Liver (tissue), 3 donors: ENCODE results near the gene ESRRB.

Experiments used
- GABPA ChIP-seq, 2 donors: IDR thresholded peaks in 1 of 2; conservative IDR thresholded peaks in 1 of 2; 2 replicates each; pipeline ENCODE4 v1.6.1; 2016; ENCODE audit warnings: antibody characterized with exemption in 2 of 2, mild to moderate bottlenecking in 1 of 2, moderate library complexity in 1 of 2
- JUND ChIP-seq, 2 donors: IDR thresholded peaks; 2 replicates each; pipeline ENCODE4 v1.6.1; 2016; ENCODE audit warnings: antibody characterized with exemption in 2 of 2
- RAD21 ChIP-seq, 2 donors: IDR thresholded peaks; 2 replicates each; pipeline ENCODE4 v1.6.1; 2016; ENCODE audit warnings: antibody characterized with exemption in 2 of 2, mild to moderate bottlenecking in 2 of 2
- TAF1 ChIP-seq: conservative IDR thresholded peaks from 2 replicates; pipeline ENCODE4 v1.6.1; 2016; ENCODE audit warnings: antibody characterized with exemption, mild to moderate bottlenecking
- YY1 ChIP-seq: IDR thresholded peaks from 2 replicates; pipeline ENCODE4 v1.6.1; 2016; ENCODE audit warnings: antibody characterized with exemption, mild to moderate bottlenecking
- TF ChIP-seq, protein P1 (sequence below): fragments of 150-350 bp; IDR thresholded peaks from 2 replicates; pipeline ENCODE4 v1.5.1; 2017; ENCODE audit warnings: improper control_type of control experiment, low read depth, low read length; ENCODE audit not compliant: missing input control
- TF ChIP-seq, protein P2 (sequence below): IDR thresholded peaks from 2 replicates; pipeline ENCODE4 v1.6.1; 2016; ENCODE audit warnings: antibody characterized with exemption, mild to moderate bottlenecking
- TF ChIP-seq, protein P3 (sequence below): IDR thresholded peaks from 2 replicates; pipeline ENCODE4 v1.6.1; 2016; ENCODE audit warnings: antibody characterized with exemption
- TF ChIP-seq, protein P4 (sequence below): IDR thresholded peaks from 2 replicates; pipeline ENCODE4 v1.6.1; 2016; ENCODE audit warnings: antibody characterized with exemption
- donor health status: healthy.
- donor health status: healthy.

DNA sequence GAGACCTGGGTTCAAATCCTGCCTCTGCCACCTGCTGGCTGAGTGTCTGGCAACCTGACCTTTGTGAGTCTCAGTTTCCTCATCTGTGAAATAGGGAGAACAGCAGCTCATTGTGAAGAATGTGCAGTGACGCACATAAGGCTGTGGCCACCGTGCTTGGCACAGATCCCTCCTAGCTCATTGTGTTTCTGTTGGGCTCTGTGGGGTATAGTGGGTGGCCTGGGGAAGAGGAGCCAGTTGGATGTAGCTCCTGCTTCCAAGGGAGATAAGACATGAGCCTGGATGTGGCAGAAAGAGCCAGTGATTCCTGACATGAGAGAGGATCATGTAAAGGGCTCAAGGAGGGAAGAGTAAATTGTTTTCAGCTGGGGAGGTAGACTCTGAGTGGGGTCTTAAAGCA, 120.0 kb downstream of the ESRRB start:
- TF ChIP-seq, protein P1, sequence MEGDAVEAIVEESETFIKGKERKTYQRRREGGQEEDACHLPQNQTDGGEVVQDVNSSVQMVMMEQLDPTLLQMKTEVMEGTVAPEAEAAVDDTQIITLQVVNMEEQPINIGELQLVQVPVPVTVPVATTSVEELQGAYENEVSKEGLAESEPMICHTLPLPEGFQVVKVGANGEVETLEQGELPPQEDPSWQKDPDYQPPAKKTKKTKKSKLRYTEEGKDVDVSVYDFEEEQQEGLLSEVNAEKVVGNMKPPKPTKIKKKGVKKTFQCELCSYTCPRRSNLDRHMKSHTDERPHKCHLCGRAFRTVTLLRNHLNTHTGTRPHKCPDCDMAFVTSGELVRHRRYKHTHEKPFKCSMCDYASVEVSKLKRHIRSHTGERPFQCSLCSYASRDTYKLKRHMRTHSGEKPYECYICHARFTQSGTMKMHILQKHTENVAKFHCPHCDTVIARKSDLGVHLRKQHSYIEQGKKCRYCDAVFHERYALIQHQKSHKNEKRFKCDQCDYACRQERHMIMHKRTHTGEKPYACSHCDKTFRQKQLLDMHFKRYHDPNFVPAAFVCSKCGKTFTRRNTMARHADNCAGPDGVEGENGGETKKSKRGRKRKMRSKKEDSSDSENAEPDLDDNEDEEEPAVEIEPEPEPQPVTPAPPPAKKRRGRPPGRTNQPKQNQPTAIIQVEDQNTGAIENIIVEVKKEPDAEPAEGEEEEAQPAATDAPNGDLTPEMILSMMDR = no peak
- no peak for TF ChIP-seq GABPA (IDR thresholded peaks at IDR 0.05 in 1 of 2, conservative IDR thresholded peaks at IDR 0.05 in 1 of 2)
- no peak for TF ChIP-seq YY1
- TF ChIP-seq, protein P2, sequence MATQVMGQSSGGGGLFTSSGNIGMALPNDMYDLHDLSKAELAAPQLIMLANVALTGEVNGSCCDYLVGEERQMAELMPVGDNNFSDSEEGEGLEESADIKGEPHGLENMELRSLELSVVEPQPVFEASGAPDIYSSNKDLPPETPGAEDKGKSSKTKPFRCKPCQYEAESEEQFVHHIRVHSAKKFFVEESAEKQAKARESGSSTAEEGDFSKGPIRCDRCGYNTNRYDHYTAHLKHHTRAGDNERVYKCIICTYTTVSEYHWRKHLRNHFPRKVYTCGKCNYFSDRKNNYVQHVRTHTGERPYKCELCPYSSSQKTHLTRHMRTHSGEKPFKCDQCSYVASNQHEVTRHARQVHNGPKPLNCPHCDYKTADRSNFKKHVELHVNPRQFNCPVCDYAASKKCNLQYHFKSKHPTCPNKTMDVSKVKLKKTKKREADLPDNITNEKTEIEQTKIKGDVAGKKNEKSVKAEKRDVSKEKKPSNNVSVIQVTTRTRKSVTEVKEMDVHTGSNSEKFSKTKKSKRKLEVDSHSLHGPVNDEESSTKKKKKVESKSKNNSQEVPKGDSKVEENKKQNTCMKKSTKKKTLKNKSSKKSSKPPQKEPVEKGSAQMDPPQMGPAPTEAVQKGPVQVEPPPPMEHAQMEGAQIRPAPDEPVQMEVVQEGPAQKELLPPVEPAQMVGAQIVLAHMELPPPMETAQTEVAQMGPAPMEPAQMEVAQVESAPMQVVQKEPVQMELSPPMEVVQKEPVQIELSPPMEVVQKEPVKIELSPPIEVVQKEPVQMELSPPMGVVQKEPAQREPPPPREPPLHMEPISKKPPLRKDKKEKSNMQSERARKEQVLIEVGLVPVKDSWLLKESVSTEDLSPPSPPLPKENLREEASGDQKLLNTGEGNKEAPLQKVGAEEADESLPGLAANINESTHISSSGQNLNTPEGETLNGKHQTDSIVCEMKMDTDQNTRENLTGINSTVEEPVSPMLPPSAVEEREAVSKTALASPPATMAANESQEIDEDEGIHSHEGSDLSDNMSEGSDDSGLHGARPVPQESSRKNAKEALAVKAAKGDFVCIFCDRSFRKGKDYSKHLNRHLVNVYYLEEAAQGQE = no peak
- TF ChIP-seq, protein P3, sequence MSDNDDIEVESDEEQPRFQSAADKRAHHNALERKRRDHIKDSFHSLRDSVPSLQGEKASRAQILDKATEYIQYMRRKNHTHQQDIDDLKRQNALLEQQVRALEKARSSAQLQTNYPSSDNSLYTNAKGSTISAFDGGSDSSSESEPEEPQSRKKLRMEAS = no peak
- TF ChIP-seq JUND (IDR thresholded peaks at IDR 0.05) = no peak
- TF ChIP-seq TAF1 = no peak
- TF ChIP-seq RAD21 (IDR thresholded peaks at IDR 0.05) = no peak
- TF ChIP-seq, protein P4, sequence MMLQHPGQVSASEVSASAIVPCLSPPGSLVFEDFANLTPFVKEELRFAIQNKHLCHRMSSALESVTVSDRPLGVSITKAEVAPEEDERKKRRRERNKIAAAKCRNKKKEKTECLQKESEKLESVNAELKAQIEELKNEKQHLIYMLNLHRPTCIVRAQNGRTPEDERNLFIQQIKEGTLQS = no peak
